ENCODE measurements around the gene SF3B3.
"Not testable (repeated sequence)": the region's sequence is repeated elsewhere in the genome, so short reads cannot be mapped to it uniquely, and the experiment has no call there.

GRCh38 chr16:70524399-70524825 lies 796 bp downstream of the SF3B3 start:
- TF ChIP-seq CTCF (IDR thresholded peaks at IDR 0.05 in 2 of 3, conservative IDR thresholded peaks at IDR 0.05 in 1 of 3; ENCODE audit: borderline replicate concordance in 1 of 3, insufficient read depth in 1 of 3, low read depth in 2 of 3, low read length in 2 of 3); POLR2A (IDR thresholded peaks at IDR 0.05; ENCODE audit: borderline replicate concordance, extremely low read depth, insufficient read depth, insufficient read length); CEBPB (IDR thresholded peaks at IDR 0.05; ENCODE audit: low read depth); YY1 (IDR thresholded peaks at IDR 0.05; ENCODE audit: extremely low read depth, insufficient replicate concordance, low read depth, low read length); ZNF274 (IDR thresholded peaks at IDR 0.05; ENCODE audit: low read depth, low read length): not testable (repeated sequence)
